Prostate gland (tissue), 2 donors: ENCODE measurements around the gene STRA8.

Experiments used
- POLR2AphosphoS5 ChIP-seq: sonication (generic); formaldehyde crosslinking; IDR thresholded peaks from one replicate; pipeline ENCODE4 v1.6.1; 2017; ENCODE audit warnings: antibody characterized with exemption
- TF ChIP-seq, protein P1 (sequence below), 4 experiments: fragments of 200-600 bp in 2 of 4; fragments of 450-650 bp in 2 of 4; sonication (generic) in 2 of 4; IDR thresholded peaks; 1 replicate in 3 of 4; 2 replicates in 1 of 4; pipeline ENCODE4 v1.5.1; 2016 to 2019; ENCODE audit warnings: antibody characterized with exemption in 4 of 4, mild to moderate bottlenecking in 2 of 4, moderate library complexity in 2 of 4

DNA sequence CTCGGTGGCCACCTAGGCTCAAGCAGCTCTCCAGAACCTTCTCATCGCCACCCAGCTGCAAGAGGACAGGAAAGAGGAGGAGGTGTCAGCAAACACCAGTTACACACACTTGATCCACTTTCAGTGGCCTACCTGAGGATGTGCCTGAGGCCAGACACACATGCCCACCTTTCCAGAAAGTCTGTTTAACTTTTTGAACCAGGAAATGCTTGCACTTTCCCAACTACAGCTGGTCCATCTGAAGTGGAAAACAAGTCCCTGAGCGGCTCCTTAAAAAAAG is 47.4 kb upstream of the STRA8 start:
- TF ChIP-seq, protein P1, sequence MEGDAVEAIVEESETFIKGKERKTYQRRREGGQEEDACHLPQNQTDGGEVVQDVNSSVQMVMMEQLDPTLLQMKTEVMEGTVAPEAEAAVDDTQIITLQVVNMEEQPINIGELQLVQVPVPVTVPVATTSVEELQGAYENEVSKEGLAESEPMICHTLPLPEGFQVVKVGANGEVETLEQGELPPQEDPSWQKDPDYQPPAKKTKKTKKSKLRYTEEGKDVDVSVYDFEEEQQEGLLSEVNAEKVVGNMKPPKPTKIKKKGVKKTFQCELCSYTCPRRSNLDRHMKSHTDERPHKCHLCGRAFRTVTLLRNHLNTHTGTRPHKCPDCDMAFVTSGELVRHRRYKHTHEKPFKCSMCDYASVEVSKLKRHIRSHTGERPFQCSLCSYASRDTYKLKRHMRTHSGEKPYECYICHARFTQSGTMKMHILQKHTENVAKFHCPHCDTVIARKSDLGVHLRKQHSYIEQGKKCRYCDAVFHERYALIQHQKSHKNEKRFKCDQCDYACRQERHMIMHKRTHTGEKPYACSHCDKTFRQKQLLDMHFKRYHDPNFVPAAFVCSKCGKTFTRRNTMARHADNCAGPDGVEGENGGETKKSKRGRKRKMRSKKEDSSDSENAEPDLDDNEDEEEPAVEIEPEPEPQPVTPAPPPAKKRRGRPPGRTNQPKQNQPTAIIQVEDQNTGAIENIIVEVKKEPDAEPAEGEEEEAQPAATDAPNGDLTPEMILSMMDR (IDR thresholded peaks at IDR 0.05) = no peak
- TF ChIP-seq POLR2AphosphoS5 = no peak
